Dendritic cell treated with granulocyte-macrophage colony-stimulating factor and Interleukin-4, amounts not matched to agents 40 ng/mL and 50 ng/mL, for 4 days (primary cell): ENCODE measurements around the gene SARS1.

Experiments
- H3K27ac Mint-ChIP-seq: one replicate; pipeline ENCODE4 v1.8.0; 2022; ENCODE audit warnings: mild to moderate bottlenecking, mixed read lengths
- H3K27me3 Mint-ChIP-seq: one replicate; pipeline ENCODE4 v1.8.0; 2022; ENCODE audit warnings: mild to moderate bottlenecking, mixed read lengths
- H3K36me3 Mint-ChIP-seq: one replicate; pipeline ENCODE4 v1.8.0; 2022; ENCODE audit warnings: low read depth, mixed read lengths
- H3K4me1 Mint-ChIP-seq: one replicate; pipeline ENCODE4 v1.8.0; 2022; ENCODE audit warnings: low read depth, mixed read lengths
- H3K4me3 Mint-ChIP-seq: one replicate; pipeline ENCODE4 v1.8.0; 2022; ENCODE audit warnings: mild to moderate bottlenecking, moderate library complexity, mixed read lengths
- H3K9me3 Mint-ChIP-seq: one replicate; pipeline ENCODE4 v1.8.0; 2022; ENCODE audit warnings: mixed read lengths
- intact Hi-C: fragments of 100-400 bp; cut with micrococcal nuclease; formaldehyde crosslinking; loops from one replicate; pipeline ENCODE4 v1.15.0; 2022

SARS1 gene

DNA sequence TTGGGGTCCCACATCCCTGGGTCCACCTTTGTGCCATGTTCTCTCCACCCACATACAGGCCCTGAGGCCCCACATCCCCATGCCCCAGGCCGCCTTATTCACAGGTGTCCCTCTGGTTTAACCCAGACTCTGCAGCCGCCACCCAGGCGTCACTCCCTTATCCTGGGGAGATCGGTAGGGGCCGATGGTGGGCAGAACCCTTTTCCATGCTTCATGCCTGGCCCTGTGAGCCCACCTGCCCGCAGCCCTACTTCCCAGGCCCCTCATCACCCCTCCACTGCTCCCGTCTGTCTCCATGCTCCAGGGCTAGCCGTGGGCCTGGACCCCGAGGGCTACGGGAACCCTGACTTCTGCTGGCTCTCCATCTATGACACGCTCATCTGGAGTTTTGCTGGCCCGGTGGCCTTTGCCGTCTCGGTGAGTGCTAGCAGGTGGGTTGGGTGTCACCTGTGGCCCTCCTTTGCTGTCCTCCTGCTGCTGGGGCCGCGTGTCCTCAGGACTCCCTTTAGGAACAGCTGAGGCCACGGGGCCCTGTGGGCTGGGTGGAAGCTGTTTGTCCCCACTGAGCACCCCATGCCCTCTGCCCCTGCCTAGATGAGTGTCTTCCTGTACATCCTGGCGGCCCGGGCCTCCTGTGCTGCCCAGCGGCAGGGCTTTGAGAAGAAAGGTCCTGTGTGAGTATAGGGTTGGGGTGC, 57.1 kb downstream of the SARS1 start:
- Mint-ChIP-seq H3K4me3 (no peak overlapping the region), H3K36me3 (no peaks in the 10 kb centered on the region), H3K9me3 (no peaks in the 10 kb centered on the region), H3K27me3 (peaks cover 4% of the 10 kb centered on the region), H3K4me1 (peaks cover 22% of the 10 kb centered on the region), H3K27ac (no peak overlapping the region)
- intact Hi-C loops, result no loop called here

DNA sequence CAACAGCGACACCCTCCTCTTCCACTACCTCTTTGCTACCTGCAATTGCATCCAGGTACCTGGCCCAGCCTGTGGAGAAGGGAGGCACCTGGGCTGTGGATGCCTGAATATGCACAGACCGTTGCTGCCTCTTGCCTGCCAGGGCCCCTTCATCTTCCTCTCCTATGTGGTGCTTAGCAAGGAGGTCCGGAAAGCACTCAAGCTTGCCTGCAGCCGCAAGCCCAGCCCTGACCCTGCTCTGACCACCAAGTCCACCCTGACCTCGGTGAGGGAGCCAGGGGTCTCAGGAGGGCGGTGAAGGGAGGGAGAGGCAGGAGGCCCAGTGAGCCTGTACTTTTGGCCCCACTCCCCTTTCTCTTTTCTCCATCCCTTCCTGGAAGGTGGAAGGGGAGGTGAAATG, 57.7 kb downstream of the SARS1 start:
- no peak overlapping the region for H3K4me3 Mint-ChIP-seq
- no peaks in the 10 kb centered on the region for H3K9me3 Mint-ChIP-seq
- H3K36me3 Mint-ChIP-seq, result no peaks in the 10 kb centered on the region
- H3K27ac Mint-ChIP-seq, result no peak overlapping the region
- H3K27me3 Mint-ChIP-seq, result peaks cover 4% of the 10 kb centered on the region
- intact Hi-C loops, result no loop called here
- H3K4me1 Mint-ChIP-seq, result peaks cover 23% of the 10 kb centered on the region

DNA sequence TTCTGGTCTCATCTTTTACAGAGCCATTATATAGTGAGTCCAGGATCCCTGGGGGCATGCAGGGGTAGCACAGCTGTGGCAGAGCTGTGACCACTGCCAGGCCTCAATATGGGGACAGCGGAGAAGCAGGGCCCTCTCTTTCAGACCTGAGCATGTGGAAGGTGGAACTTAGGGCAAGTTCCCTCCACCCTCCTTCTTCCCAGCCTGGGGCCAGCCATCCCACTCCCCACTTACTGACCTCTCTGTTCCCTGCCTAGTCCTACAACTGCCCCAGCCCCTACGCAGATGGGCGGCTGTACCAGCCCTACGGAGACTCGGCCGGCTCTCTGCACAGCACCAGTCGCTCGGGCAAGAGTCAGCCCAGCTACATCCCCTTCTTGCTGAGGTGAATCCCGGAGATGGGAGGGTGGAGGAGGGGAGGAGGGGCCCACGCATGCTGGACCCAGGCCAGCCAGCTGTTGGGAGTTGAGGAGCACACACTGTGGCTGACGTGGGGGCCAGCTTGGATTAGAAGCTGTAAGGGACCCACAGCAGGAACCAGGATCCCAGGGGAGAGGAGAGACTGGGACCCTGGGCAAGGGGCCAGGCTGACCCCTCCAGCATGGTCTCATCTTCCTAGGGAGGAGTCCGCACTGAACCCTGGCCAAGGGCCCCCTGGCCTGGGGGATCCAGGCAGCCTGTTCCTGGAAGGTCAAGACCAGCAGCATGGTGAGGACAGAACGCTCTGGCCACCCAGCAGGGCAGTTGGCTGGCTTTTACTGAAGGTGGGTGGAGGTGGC, 58.5 kb downstream of the SARS1 start:
- peak overlapping the region; percentile 28 for H3K27ac Mint-ChIP-seq
- peaks cover 4% of the 10 kb centered on the region for H3K27me3 Mint-ChIP-seq
- H3K4me1 Mint-ChIP-seq, result peaks cover 30% of the 10 kb centered on the region
- H3K4me3 Mint-ChIP-seq, result no peak overlapping the region
- H3K9me3 Mint-ChIP-seq, result no peaks in the 10 kb centered on the region
- no peaks in the 10 kb centered on the region for H3K36me3 Mint-ChIP-seq
- intact Hi-C loops, result no loop called here

DNA sequence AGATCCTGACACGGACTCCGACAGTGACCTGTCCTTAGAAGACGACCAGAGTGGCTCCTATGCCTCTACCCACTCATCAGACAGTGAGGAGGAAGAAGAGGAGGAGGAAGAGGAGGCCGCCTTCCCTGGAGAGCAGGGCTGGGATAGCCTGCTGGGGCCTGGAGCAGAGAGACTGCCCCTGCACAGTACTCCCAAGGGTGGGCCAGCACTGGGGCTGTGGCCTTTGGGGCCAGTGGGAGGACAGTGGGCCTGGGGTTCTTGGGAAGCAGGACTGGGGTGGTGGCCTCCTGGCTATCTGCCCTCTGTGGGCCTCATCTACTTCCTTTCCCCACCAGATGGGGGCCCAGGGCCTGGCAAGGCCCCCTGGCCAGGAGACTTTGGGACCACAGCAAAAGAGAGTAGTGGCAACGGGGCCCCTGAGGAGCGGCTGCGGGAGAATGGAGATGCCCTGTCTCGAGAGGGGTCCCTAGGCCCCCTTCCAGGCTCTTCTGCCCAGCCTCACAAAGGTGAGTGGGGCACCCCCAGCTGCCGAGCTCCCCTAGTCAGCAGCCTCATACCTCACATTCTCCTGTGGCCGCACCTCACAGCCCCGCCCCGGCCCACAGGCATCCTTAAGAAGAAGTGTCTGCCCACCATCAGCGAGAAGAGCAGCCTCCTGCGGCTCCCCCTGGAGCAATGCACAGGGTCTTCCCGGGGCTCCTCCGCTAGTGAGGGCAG, 59.3 kb downstream of the SARS1 start:
- intact Hi-C loops, result no loop called here
- Mint-ChIP-seq H3K27me3 (peaks cover 4% of the 10 kb centered on the region), H3K36me3 (no peaks in the 10 kb centered on the region), H3K27ac (peak overlapping the region; percentile 28), H3K9me3 (no peaks in the 10 kb centered on the region), H3K4me3 (no peak overlapping the region), H3K4me1 (peaks cover 35% of the 10 kb centered on the region)

DNA sequence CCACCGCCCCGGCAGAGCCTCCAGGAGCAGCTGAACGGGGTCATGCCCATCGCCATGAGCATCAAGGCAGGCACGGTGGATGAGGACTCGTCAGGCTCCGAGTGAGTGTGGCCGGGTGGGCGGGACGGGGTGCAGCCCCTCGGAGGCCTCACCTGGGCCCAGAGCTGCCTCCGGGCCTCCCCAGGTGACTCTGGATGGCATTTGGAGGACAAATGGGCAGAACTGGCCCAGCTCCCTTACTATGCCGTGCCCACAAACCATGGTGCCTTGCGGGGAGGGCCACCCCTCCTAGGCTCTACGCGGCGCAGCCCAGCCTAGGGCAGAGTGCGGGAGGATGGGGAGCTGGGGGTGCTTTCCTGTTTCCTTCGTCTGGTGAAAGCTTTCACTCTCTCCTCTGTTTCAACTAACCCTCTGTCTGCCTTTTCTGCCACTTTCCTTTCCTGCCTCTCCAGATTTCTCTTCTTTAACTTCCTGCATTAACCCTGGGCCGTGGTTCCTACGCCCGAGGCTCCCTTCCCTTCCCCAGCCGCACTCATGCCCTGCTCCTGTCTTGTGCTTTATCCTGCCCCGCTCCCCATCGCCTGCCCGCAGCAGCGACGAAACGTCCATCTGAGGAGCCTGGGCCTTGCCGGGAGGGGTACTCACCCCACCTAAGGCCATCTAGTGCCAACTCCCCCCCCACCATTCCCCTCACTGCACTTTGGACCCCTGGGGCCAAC, 60.0 kb downstream of the SARS1 start:
- Mint-ChIP-seq H3K36me3 (no peaks in the 10 kb centered on the region), H3K4me1 (peaks cover 35% of the 10 kb centered on the region), H3K4me3 (no peak overlapping the region), H3K27me3 (peaks cover 4% of the 10 kb centered on the region), H3K27ac (peak overlapping the region; percentile 26), H3K9me3 (no peaks in the 10 kb centered on the region)
- intact Hi-C loops, result no loop called here

DNA sequence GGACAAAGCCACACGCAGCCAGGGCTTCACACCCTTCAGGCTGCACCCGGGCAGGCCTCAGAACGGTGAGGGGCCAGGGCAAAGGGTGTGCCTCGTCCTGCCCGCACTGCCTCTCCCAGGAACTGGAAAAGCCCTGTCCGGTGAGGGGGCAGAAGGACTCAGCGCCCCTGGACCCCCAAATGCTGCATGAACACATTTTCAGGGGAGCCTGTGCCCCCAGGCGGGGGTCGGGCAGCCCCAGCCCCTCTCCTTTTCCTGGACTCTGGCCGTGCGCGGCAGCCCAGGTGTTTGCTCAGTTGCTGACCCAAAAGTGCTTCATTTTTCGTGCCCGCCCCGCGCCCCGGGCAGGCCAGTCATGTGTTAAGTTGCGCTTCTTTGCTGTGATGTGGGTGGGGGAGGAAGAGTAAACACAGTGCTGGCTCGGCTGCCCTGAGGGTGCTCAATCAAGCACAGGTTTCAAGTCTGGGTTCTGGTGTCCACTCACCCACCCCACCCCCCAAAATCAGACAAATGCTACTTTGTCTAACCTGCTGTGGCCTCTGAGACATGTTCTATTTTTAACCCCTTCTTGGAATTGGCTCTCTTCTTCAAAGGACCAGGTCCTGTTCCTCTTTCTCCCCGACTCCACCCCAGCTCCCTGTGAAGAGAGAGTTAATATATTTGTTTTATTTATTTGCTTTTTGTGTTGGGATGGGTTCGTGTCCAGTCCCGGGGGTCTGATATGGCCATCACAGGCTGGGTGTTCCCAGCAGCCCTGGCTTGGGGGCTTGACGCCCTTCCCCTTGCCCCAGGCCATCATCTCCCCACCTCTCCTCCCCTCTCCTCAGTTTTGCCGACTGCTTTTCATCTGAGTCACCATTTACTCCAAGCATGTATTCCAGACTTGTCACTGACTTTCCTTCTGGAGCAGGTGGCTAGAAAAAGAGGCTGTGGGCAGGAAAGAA, 61.1 kb downstream of the SARS1 start:
- Mint-ChIP-seq H3K36me3 (no peaks in the 10 kb centered on the region), H3K27me3 (peaks cover 4% of the 10 kb centered on the region), H3K27ac (peak overlapping the region; percentile 65), H3K4me1 (peaks cover 40% of the 10 kb centered on the region), H3K9me3 (no peaks in the 10 kb centered on the region), H3K4me3 (no peak overlapping the region)
- intact Hi-C loops, result no loop called here

DNA sequence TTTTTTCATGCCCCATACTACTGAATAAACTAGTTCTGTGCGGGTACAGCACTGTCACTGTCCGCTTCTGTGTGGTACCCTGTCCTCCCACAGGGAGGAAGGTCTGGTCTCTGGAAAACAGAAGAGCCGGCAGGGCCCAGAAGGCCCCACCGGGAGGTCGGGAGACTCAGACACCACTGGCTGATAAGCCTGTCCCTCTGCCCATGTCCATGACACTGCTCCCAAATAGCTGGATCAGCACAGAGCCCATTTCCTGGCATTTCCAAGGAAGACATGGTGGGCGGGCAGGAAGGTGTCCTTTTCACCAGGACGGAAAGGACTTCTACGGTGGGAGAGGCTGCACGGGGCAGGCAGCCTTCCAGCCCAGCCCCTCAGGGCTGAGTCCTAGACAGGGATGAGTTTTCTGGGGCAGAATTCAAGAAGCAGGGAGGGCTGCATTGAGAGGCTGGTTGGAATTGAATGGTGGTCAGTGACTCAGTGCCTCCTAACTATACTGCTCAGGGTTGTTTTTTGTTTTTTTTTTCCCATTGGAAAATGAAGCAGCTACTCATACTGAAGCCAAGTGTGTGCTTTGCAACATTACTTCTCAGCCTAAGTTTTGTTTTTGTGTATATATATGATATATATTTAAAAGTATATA, 62.1 kb downstream of the SARS1 start:
- no peaks in the 10 kb centered on the region for H3K9me3 Mint-ChIP-seq
- peaks cover 51% of the 10 kb centered on the region for H3K4me1 Mint-ChIP-seq
- intact Hi-C loops, result no loop called here
- no peak overlapping the region for H3K4me3 Mint-ChIP-seq
- H3K36me3 Mint-ChIP-seq, result no peaks in the 10 kb centered on the region
- H3K27me3 Mint-ChIP-seq, result peaks cover 4% of the 10 kb centered on the region
- peak overlapping the region; percentile 65 for H3K27ac Mint-ChIP-seq

DNA sequence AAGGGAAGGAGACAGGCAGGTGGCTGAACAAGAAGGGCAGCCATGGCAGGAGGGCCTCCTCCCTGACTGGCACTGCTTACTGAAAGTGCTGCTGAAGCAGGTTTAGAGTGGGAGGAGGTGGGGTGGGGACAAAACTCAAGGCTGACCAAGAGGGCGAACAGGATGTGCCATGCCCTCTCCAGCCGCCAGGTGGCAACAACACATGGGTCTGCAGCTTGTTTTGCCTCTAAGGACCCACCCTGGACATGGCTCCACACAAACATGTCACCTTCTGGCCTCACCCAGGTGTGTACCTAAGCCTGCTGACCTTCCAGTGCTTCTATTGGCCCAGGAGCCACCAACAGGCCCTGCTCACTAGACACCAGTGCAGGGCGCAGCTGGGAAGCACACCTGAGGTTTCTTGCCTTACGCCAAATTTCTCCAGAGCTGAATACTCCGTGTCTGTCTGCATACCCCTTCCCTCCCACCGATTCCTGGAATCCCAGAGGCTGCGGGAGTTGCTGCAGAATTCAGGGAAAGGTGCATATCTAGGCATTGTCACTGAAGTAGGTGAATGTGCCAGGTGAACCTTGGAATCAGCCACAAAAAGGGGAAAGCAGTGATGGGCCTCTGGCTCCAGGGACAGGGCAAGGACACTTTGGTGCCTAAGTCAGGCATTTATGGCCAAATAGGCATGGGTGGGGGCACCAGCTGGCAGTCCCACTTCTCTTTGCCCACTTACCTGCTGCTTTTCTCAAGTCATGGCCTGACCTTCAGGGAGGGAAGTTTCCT, 63.9 kb downstream of the SARS1 start:
- Mint-ChIP-seq H3K27me3 (peaks cover 4% of the 10 kb centered on the region), H3K4me1 (peaks cover 69% of the 10 kb centered on the region), H3K36me3 (peaks cover under 1% of the 10 kb centered on the region), H3K9me3 (no peaks in the 10 kb centered on the region), H3K4me3 (no peak overlapping the region), H3K27ac (no peak overlapping the region)
- intact Hi-C loops, result loop anchor here (1.0 kb wide), 1 partner anchor 122 kb away; no protein-coding TSS in a partner anchor

DNA sequence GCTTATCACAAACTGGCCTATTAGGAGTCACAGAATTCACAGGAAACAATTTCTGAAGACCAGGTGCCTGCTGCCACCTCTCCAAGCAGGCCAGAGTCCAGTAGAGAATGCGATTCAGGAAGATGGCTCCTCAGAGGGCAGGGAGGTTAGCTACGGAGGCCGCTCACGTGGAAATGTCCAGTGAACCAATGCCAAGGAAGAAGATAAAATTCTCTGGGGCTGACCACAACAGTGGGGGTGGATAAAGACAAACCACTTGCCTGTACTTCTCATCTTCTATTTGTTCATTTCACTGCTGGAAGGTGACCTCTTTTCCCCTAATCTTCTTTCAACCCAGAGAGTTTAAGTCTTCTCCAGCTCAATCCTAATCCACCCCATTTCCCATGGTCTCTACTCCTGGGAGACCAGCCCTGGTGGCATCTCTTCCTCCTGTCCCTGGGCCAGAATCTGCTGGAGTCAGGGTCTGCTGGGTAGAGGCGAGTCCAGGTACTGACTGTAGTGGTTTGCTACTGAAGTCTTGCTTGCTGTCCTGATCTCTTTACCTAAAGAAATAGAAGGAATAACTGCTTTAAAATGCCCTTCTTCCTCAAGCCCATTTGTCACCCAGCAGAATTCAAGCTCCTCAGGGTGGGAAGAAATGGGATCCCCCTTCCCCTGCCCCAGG, 66.0 kb downstream of the SARS1 start:
- Mint-ChIP-seq H3K27ac (peak overlapping the region; percentile 15), H3K4me1 (peaks cover 63% of the 10 kb centered on the region), H3K4me3 (no peak overlapping the region), H3K9me3 (no peaks in the 10 kb centered on the region), H3K27me3 (no peaks in the 10 kb centered on the region), H3K36me3 (peaks cover 8% of the 10 kb centered on the region)
- intact Hi-C loops, result no loop called here

DNA sequence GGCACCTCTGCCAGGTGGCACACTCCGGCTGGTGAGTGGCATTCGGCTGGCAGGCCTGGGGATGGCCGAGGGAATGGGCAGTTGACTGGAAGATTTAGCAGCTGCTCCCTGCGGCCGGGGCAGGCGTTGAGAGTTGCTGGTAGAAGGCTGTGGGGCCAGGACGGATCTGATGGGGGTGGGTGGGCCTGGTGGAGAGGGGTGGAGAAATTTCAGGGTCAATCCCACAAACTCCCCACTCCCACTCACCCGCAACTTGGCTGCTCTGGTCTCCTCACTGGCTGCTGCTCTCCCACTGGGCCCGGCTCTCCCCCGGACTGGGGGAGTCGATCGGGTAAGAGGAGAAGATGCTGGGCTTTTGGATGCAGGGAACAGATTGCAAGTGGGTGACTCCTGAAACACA, 67.1 kb downstream of the SARS1 start:
- no peak overlapping the region for H3K4me3 Mint-ChIP-seq
- H3K9me3 Mint-ChIP-seq, result no peaks in the 10 kb centered on the region
- no peaks in the 10 kb centered on the region for H3K27me3 Mint-ChIP-seq
- intact Hi-C loops, result no loop called here
- H3K36me3 Mint-ChIP-seq, result peaks cover 8% of the 10 kb centered on the region
- H3K4me1 Mint-ChIP-seq, result peaks cover 52% of the 10 kb centered on the region
- peak overlapping the region; percentile 30 for H3K27ac Mint-ChIP-seq

DNA sequence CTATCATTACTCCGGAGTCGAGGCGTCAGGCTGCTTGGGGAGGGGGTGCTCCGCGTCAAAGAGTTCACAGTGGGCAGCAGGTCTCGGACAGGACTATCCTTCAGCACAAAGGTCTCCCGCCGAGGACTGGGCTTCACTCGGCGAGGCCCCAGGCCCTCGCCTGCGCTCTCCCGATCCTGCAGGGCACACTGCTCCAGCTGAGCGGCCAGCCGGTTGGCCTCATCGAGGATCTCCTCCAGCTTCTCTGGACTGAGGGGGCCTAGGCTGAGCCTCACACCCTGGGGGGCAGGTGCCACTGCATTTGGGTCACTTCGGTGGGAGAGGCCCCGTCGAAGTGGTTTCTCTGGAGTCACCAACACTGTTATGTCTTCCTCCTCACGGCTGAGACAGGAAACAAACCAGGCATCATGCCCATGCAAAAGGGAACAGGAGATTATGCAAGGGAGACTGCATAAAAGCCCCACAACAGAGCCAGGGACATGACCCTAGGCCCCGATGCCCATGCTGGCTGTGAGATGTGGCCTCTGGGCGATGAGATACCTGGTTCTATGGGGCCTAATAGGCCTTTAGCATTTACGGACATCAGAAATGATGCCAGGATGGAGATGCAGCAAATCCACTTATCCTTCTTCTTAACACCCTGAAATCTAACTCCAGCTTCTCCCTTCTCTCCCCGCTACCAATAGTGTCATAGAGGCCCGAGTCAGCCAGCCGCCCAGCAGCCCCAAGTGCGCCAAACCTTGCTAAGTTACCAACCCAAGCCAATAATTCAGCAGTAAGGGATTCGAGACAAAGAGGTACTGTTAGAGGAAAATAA, 68.2 kb downstream of the SARS1 start:
- Mint-ChIP-seq H3K9me3 (no peaks in the 10 kb centered on the region), H3K27me3 (no peaks in the 10 kb centered on the region), H3K4me1 (peaks cover 48% of the 10 kb centered on the region), H3K4me3 (peak overlapping the region; percentile 32), H3K27ac (peak overlapping the region; percentile 82), H3K36me3 (peaks cover 8% of the 10 kb centered on the region)
- intact Hi-C loops, result no loop called here
